Measurements from ENCODE around the gene NFATC4.

DNA sequence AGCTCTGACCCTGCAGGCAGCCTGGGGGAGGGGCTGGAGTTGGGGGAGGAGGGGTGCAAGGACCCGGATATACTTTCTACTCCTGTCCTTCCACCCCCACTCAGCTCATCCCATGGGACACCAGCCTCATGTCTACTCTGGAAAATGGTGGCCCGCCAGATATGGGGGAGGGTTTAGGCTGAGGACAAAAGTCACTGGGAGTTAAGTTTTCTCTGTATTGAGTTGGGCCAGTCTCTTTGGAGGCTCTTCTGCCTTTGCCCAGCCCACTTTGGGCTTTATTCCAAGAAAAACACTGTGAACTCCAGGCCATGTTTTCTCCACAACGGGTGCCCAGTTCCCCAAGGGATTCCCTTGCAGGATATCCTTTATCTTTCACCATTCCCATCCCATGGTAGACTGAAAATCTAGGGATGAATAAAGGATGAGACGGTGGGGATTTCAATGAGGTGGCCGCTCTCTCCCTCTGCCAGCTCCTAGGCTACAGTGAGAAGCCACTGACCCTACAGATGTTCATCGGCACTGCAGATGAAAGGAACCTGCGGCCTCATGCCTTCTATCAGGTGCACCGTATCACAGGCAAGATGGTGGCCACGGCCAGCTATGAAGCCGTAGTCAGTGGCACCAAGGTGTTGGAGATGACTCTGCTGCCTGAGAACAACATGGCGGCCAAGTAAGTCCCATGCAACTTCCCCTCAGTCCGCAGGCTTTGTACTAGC lies 4.9 kb downstream of the NFATC4 start:
- TF ChIP-seq ELF4 (IDR thresholded peaks at IDR 0.05) (no peak), BHLHE40 (IDR thresholded peaks at IDR 0.05; ENCODE audit: borderline replicate concordance) (no peak), FOXM1 (IDR thresholded peaks at IDR 0.05; ENCODE audit: borderline replicate concordance) (no peak), NFRKB (IDR thresholded peaks at IDR 0.05) (no peak), LEF1 (IDR thresholded peaks at IDR 0.05; ENCODE audit: borderline replicate concordance) (no peak), FOXK2 (IDR thresholded peaks at IDR 0.05) (no peak), ZNF384 (IDR thresholded peaks at IDR 0.05) (no peak), SUZ12 (IDR thresholded peaks at IDR 0.05) (no peak)
